NCI-H146 treated with DMSO at 0.1 percent for 48 hours (cell line): ENCODE data around the gene TAS2R1.
"Not testable (repeated sequence)": the region's sequence is repeated elsewhere in the genome, so short reads cannot be mapped to it uniquely, and the experiment has no call there.

ENCODE experiments used
- DNase-seq: peaks from one replicate; lab custom pipeline; 2025; ENCODE audit not compliant: unreplicated experiment; lab: John Stamatoyannopoulos, UW

The TAS2R1 gene

DNA sequence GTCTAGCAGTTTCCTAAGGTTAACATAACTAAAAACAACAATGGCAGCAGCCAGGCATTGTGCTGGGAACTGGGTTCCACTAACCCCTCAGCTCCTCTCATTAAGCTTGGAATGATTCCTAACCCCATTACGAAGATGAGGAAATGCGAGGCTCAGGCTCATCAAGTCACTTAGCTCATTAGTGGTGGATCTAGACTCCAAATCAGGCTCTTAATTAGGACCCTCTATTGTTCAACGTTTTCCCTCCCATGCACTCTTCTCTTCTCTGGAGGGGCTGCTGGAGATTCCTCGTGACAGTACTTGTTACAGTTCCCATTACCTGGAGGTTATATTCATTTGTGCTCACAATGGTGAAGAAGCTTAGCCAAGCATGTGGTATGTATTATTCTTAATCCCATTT is 6.5 kb downstream of the TAS2R1 start:
- DNase-seq: no peak

DNA sequence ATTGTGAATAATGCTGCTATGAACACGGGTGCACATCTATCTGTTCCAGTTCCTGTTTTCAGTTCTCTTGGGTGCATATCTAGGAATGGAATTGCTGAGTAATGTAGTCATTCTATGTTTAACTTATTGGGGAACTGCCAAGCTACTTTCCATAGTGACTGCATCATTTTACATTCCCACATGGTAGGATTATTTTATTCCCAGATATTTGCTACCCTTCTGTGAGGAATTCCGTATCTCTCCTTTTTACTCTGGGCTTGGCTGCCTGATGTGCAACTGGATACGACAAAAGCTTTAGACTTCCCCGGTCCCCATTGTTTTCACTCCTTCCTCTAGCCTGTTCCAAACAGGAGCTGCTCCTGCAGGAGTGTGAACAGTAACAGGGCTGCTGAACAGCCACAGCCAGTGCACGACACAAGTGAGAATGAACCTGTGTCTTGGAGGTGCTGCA is 7.2 kb downstream of the TAS2R1 start:
- DNase-seq: no peak

DNA sequence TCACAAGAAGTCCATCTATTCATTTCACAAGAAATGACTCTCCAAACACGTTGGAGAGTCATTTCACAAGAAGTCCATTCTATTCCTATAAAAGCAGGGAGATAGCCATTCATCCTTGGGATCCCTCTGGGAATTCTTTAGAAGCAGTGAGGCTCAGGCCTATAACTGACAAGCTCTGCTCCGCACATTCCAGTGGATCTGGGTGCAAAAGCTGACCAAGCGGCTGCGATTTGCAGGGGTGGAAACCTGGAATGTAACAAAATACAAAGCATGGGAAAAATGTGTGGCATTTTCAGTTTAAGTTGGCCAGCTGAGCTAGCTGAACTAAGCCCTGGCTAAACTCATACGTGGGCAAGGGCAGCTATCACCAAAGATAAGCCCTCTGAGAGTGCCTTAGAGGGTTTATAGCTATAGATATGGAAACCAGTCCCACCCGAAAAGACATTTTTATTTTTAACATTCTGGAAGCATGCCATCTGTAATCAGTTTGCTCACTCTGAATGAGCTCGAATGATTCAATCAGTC is 8.7 kb downstream of the TAS2R1 start:
- DNase-seq: no peak

DNA sequence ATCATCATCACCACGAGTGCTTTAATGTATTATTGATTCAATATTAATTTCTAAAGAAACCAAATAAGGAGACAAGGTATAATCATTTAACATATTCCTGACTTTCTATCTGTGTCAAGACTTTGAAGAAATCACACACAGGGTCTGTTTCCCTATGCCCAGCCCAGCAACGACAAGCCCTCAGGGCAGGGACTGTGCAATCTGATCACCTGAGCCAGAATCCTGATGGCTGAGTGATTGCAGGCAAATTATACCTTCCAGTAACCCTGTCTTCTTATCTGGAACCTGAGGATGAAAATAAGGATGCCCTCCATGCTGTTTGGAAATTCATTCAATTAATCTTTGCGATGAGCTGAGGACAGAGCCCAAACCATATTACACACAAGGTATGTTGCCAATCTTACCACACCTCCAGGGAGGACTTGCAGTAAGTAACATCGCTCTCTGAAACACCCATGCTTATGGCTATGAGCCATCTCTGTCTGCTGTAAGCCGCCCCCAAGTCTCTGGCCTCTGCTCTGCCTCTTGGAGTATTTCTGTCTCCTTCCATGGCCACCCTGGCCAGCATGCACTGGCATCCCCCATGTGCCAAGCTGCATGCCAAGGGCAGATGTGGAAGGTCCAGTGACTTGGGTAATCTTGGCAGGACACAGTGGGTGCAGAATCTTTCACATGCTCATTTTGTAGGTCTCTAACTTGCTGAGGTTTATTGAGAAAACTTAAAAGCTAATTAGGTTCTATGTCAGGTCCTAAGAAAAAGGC is 10.6 kb downstream of the TAS2R1 start:
- DNase-seq: no peak

DNA sequence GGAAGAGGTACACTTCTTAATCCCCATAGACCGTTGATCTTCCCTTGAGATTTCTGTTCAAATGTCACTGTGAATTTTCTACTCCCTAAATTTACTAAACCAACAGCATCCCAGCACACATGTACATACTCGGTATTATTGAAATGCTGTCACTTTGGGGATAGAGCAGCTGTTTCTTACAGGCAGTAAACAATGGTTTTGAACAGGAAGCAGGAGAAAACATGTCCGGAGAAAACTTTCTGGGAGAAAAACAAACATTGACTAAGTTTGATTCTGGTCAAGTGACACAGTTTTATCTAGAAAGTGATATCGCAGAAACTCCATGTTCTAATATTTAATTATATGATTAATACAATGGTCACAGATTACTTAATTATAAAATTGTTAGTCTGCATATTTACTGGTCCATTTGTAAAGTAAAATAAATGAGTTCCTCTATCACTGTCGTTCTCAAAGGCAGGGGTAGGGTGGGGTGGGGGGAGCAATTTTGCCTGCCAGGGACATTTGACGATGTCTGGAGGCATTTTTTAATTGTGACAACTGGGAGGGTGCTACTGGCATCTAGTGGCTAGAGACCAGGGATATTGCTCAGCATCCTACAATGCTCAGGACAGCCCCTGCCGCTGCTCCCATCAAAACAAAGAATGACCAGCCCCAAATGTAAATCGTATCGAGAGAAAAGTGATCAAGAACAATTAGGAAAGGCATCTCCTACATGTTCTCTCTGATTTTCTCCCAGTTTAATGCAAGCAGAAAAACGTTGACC is 12.2 kb downstream of the TAS2R1 start:
- no peak for DNase-seq

DNA sequence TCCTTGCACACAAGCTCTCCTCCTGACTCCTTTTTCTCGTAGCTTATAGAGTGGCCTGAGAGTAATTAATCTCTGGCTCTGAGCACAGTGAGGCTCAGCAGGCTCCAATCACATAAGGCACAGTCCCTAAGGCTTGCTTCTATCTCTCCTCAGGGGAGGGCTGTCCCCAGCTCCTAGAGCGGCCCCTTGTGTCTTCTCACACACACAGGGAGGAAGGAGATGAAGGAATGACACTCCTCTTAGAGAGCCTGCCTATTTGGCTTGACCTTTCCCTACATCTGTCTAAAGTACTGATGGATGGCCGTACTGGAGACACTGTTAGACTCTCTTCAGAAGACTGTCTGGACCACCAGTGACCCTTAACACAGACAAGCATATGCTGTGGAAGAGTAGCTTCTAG is 12.9 kb downstream of the TAS2R1 start:
- no peak for DNase-seq

DNA sequence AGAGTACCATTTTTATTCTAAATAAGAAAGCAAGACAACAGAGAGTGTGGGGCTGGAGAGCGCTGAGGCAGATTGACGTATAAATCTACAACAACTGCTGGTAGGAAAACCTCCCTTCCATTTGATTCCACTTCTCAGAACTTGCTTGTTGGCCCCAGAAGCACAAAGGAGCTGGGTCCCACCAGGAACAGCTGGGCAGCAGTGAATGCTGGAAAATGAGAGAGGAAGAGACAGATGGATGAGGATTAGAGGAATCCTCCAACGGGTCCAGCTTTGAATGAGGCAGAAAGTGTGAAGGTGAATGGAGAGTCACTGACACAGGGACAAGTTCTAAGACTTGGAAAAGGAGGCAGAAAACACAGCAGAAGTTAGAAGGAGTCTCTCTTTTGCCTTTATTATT is 14.8 kb downstream of the TAS2R1 start:
- no peak for DNase-seq

DNA sequence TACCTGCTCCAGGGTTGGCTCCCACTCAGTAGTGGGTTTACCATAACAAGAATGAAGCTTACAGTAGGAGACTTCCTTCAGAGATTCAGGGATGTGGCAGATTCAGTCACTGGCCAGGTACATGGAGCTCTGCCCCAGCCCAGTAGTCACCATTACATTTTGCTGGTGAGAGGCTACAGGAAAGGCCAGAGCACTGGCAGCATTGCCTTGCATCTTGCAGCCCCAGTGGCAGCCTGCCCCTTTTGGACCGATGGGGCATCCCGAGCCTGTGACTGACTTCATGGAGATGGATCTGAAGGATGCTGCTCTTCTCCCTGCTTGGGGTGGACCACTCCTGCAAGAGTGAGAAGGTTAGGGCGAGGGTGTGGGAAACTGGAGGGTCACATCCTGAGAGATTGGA is 16.8 kb downstream of the TAS2R1 start:
- no peak for DNase-seq

DNA sequence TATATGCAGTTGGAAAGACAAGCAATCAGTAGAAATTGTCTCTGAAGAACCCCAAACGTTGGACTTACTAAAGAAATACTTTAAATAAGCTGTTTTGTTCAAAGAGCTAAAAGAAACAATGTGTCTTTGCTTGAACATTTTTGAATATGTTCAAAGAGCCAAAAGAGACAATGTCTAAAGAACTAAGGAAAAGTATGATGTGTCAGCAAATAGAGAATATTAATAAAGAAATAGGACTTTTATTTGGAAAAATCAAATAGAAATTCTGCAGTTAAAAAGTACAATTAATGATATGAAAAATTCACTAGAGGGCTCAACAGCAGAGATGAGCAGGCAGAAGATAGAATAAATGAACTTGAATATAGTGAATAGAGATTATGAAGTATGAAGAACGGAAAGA is 19.2 kb downstream of the TAS2R1 start:
- no peak for DNase-seq

DNA sequence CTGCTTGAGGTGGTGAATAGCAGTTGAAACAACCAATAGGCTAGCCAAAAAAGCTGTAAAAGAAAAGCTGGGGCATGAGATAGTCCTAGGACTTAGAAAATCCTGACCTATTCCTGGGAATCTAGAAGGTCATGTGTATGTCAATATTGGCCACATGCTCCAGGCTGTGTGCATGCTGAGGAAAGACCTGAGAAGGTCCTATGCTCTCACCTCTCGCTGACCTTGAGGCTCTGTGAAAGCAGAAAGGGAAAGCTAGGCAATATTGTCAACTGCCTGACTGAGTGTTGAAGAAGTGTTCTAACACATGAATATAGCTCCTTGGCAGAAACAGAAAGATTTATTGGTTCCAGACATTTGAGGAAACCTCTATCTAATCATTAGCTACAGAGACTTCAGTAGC is 19.8 kb downstream of the TAS2R1 start:
- DNase-seq: no peak

DNA sequence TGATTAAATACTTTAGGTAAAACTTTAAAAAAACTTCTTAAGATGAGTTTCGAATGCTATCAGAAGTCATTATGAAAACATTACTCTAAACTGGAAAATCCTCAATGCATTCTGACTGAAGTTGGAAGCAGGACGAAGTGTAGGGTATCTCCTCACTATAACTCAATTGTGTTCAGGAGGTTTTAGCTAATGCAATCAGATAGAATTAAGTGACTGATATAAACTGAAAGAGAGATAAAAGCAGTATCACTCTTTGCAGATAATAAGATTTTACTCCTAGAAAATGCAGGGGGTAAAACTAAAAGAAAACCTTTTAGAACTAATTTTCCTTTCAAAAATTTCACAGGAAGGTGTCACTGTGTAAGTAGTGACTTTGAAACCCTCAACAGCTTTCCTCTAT is 22.1 kb downstream of the TAS2R1 start:
- DNase-seq: no peak

DNA sequence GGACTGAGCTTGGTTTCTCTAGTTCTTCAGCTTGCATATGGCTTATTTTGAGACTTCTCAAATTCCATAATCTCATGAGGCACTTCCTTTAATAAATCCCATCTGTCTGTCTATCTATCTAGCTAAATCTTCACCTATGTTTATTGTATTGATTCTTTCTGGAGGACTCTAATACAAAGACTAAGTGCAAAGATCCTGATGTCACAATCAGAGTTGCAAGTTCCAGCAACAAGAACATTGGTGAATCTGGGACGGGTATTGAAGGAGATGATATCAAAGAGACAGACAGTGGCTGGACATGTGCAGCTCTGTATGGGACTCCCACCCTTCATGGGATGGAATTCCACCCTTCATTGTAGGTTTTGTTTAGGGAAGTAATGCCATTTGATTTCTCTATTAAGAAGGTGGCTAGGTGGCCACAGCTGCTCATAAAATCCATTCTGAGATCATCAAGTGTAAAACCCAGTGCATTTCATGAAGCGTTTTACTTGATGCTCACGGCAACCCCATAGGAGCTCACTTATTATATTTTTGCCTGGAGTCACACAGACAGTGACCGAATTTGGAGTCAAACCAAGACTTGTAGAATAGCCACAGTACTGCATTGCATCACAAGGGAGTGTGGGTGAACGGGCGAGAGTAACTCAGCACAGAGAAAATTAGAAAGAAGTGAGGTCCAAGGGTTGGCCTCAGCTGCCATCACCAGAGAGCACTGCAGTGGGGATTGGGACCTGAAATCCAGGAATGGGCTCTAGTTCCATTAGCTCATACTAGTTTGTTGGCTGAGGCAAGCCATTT is 24.9 kb downstream of the TAS2R1 start:
- no peak for DNase-seq

DNA sequence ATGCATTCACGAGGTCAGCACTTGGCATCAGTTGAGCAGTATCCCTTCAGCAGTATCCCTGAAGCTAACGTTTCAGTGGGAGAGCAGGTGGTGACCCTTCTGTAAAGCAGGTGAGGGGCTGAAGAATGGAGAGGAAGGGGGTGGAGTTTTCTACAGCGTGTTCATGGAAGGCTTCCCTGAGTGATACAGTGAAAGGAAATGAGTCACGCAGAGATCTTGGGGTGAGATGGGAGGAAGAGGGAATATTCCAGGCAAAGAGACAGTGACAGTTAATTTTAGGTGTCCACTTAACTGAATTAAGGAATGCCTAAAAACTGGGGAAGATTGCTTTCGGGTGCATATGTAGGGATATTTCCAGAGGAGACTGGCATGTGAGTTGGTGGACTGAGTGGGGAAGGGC is 25.7 kb downstream of the TAS2R1 start:
- DNase-seq: no peak

DNA sequence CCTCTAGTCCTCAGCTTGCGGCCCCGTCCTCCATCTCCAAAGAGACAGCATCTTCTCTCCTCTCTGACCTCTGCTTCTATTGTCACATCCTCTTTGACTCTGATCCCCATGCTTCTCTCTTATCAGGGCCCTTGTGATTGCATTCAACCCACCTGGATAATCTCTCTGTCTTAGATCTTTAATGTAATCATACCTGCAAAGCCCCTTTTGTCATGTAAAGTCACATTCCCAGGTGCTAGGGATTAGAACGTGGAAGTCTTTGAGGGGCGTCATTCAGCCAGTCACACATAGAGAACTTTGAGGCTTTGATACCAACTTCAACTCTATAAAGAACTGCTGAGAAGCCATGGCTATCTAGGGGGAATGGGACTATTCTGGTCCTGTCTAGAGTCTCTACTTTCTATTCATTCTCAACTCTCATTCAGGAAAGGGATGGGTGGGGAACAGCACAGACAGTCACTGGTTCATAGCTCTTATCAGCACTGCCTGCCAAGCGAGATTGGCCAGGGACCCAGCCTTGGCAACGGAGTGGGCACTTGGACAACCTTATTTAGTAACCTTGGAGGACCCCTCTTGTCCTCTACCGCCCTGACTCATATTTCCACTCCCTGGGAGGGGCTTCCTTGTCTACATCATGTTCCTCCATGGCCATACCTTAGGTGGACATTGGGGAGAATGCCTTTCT is 29.0 kb downstream of the TAS2R1 start:
- no peak for DNase-seq

DNA sequence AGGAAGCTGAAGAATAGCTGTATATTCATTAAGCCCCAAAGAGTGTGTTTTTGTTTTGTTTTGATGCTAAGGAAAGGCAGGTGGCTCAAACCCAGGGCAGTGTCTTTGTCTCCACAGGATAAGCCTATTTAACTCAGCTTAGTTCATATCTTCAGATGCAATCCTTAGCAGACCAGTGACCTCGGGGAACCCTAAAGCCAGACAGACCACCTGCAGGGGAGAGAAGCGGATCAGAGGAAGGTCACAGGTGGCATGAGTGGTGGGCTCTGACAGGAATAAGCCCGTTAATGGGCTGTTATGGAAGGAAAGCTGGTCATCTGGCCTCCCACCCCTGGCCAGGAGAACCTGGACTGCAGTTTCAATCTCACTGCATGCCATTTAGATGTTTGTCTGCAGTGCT is 30.8 kb downstream of the TAS2R1 start:
- no peak for DNase-seq

DNA sequence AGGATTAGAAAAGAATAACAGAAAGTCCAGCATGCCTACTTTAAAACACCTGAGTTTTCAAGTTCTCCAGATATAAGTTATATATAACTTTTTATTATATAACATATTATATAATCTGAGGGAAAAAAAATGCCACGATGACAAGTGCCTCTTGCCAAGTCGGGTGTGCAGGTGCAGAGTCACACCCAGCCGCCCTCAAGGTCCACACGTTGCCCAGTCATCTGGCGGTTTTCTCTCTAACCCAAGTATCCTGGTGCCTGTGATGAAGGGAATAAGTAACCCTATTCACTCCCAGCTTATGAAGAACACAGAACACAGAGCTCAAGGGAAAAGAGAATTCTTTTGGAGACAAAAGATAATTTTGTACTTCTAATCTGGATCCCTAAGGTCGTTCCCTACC is 31.8 kb downstream of the TAS2R1 start:
- not testable (repeated sequence) for DNase-seq

DNA sequence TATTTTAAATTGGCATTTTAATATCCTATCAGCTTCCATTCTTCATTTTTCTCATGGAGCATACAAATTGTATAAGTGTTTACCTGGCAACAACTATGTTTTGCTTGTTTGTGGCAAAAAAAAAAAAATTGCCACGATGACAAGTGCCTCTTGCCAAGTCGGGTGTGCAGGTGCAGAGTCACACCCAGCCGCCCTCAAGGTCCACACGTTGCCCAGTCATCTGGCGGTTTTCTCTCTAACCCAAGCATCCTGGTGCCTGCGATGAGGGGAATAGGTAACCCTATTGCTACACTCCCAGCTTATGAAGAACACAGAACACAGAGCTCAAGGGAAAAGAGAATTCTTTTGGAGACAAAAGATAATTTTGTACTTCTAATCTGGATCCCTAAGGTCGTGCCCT is 32.8 kb downstream of the TAS2R1 start:
- DNase-seq: not testable (repeated sequence)

DNA sequence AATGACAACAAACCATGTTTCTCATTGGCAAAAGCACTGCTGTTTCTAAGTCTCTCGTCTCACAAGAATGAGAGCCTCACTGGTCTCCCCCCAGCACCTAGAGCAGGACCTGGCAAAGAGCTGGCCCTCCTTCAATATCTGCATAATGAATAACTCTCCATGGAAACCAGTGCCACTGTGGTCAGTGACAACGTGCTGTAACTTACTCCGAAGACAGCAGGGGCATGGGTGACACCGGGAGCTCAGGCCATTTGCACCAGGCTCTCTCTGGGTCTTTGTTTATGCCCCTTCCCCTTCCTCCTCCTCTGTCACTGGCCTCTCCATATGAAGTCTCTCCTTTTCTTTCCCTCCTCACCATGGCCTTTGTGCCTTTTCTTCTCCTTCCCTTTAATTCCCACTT is 33.3 kb downstream of the TAS2R1 start:
- DNase-seq: no peak

DNA sequence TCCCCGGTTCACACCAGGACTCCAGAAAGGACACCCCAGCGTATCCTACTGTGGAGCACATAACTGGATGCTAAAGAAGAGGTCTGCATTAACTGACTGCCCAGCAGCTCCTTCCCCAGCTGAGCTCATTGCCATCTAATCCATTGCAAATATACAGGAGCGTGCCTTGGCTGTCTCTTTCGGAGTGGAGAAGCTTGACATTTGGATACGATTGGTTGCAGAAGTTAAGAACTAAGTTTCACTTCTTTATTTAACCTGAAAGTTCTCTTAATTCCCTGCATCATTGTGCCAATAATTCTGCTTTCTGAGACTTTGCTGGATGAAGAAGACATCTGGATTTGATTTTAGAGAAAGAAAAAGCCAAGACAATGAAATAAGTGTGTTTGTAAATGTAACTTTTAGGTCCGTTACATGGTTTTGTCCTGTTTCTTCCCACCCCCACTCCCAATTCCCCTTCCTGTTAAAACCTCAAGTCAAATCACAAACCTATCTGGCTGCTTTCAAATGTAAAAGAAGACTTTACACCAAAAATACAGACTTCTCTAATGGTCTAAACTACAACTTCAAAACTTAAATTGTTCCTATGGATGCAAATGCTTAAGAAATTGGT is 33.9 kb downstream of the TAS2R1 start:
- no peak for DNase-seq

DNA sequence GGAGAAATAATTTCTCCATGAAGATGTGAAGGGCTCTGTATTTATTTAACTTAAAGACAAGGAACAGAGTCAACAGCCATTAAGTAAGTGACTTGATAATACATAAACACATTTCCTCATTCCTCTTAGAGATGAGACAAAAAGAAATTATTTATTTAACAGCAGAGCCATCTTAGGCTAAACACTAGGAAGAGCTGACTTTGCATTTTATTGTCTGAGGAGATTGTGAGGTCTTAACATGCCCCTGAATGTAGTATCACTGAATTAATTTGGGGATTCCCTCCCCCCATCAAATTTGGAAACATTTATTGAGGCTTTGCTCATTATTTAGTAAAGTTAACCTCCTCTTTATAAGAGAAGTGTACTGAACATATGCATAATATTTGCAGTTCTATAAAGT is 35.2 kb downstream of the TAS2R1 start:
- no peak for DNase-seq
